ENCODE results near the gene SRRD. TPM values are rescaled to one million over a fixed set of nuclear protein-coding genes. Genes with fewer than 3 reads are reported as not detected.
"Not testable (repeated sequence)": the region's sequence is repeated elsewhere in the genome, so short reads cannot be mapped to it uniquely, and the experiment has no call there.

SRRD gene
- total and polyA plus RNA-seq, 2 experiments from 2014 or later = 20.2 to 25.7 TPM

- no peaks in the 10 kb centered on the region for H3K79me2 ChIP-seq (ENCODE audit: insufficient read depth)
- H3F3A ChIP-seq (ENCODE audit: insufficient read depth) = no peaks in the 10 kb centered on the region
- TF ChIP-seq EZH2 (IDR thresholded peaks at IDR 0.05; ENCODE audit: insufficient read depth, poor library complexity, severe bottlenecking) (no peak), EZH2phosphoT487 (IDR thresholded peaks at IDR 0.05; ENCODE audit: insufficient read depth, low read depth) (no peak)
- in situ Hi-C loops (cut with MboI) = no loop called here
- no peak overlapping the region for H3K27ac ChIP-seq
- no peak for DNase-seq
- H3K9me3 ChIP-seq (ENCODE audit: low read depth) = no peaks in the 10 kb centered on the region
- no peaks in the 10 kb centered on the region for H3K9me2 ChIP-seq (ENCODE audit: insufficient read depth)
- no peak overlapping the region for H3K9ac ChIP-seq
- H3K36me3 ChIP-seq (ENCODE audit: low read depth) = no peaks in the 10 kb centered on the region
- H3K27me3 ChIP-seq (replicated peaks; ENCODE audit: insufficient read depth) = no peaks in the 10 kb centered on the region
- no peak overlapping the region for H2AFZ ChIP-seq
- no peak overlapping the region for H3K4me3 ChIP-seq
- peaks cover 7% of the 10 kb centered on the region; the same call in 1 of the 2 replicates for H3K4me1 ChIP-seq (ENCODE audit: insufficient read depth)
- no peak overlapping the region for H3K4me2 ChIP-seq (ENCODE audit: unreplicated experiment)
- WGBS, 2 experiments (ENCODE audit: low coverage in 1 of 2, low lambda C conversion rate in 2 of 2, missing lambda C conversion rate in 2 of 2) = 83 to 86% methylated on average over 14 of the region's 14 CpGs
- no peaks in the 10 kb centered on the region for H4K20me1 ChIP-seq (ENCODE audit: insufficient read depth)
These were observed 45.8 kb upstream of the SRRD start for GRCh38 chr22:26437694-26438392.

- H3K9me3 ChIP-seq (ENCODE audit: low read depth); H3K9me2 ChIP-seq (ENCODE audit: insufficient read depth); H3K27ac ChIP-seq; H3K4me2 ChIP-seq (ENCODE audit: unreplicated experiment); H3K79me2 ChIP-seq (ENCODE audit: insufficient read depth); H3K9ac ChIP-seq; H3K27me3 ChIP-seq (replicated peaks; ENCODE audit: insufficient read depth); in situ Hi-C loops (cut with MboI); H3K4me1 ChIP-seq (ENCODE audit: insufficient read depth); H3K4me3 ChIP-seq; H4K20me1 ChIP-seq (ENCODE audit: insufficient read depth); H3K36me3 ChIP-seq (ENCODE audit: low read depth); H3F3A ChIP-seq (ENCODE audit: insufficient read depth); H2AFZ ChIP-seq: not testable (repeated sequence)
- DNase-seq = peak; percentile 14
- WGBS, 2 experiments (ENCODE audit: low coverage in 1 of 2, low lambda C conversion rate in 2 of 2, missing lambda C conversion rate in 2 of 2) = 7 to 25% methylated on average over 3 of the region's 3 CpGs
These were observed 44.9 kb upstream of the SRRD start for GRCh38 chr22:26438776-26439175.

- Histone ChIP-seq H3K9me2 (ENCODE audit: insufficient read depth) (no peaks in the 10 kb centered on the region), H3K4me1 (ENCODE audit: insufficient read depth) (peaks cover 7% of the 10 kb centered on the region; the same call in 1 of the 2 replicates), H3K79me2 (ENCODE audit: insufficient read depth) (no peaks in the 10 kb centered on the region), H3K27me3 (replicated peaks; ENCODE audit: insufficient read depth) (no peaks in the 10 kb centered on the region), H2AFZ (no peak overlapping the region), H3K27ac (no peak overlapping the region), H3K4me2 (ENCODE audit: unreplicated experiment) (no peak overlapping the region), H3K36me3 (ENCODE audit: low read depth) (no peaks in the 10 kb centered on the region), H3K4me3 (no peak overlapping the region), H3K9me3 (ENCODE audit: low read depth) (no peaks in the 10 kb centered on the region), H4K20me1 (ENCODE audit: insufficient read depth) (no peaks in the 10 kb centered on the region), H3F3A (ENCODE audit: insufficient read depth) (no peaks in the 10 kb centered on the region), H3K9ac (no peak overlapping the region)
- 58 to 74% methylated on average over 3 of the region's 3 CpGs for WGBS, 2 experiments (ENCODE audit: low coverage in 1 of 2, low lambda C conversion rate in 2 of 2, missing lambda C conversion rate in 2 of 2)
- in situ Hi-C loops (cut with MboI) = no loop called here
- TF ChIP-seq EZH2 (IDR thresholded peaks at IDR 0.05; ENCODE audit: insufficient read depth, poor library complexity, severe bottlenecking) (no peak), EZH2phosphoT487 (IDR thresholded peaks at IDR 0.05; ENCODE audit: insufficient read depth, low read depth) (no peak)
- DNase-seq = no peak
These were observed 44.1 kb upstream of the SRRD start for GRCh38 chr22:26439559-26439958.

- Histone ChIP-seq H3K27me3 (replicated peaks; ENCODE audit: insufficient read depth) (no peaks in the 10 kb centered on the region), H3K9ac (no peak overlapping the region), H2AFZ (no peak overlapping the region), H3K4me3 (no peak overlapping the region), H3F3A (ENCODE audit: insufficient read depth) (no peaks in the 10 kb centered on the region), H3K36me3 (ENCODE audit: low read depth) (no peaks in the 10 kb centered on the region), H3K4me1 (ENCODE audit: insufficient read depth) (peaks cover 7% of the 10 kb centered on the region; the same call in 1 of the 2 replicates), H3K79me2 (ENCODE audit: insufficient read depth) (no peaks in the 10 kb centered on the region), H4K20me1 (ENCODE audit: insufficient read depth) (no peaks in the 10 kb centered on the region), H3K9me3 (ENCODE audit: low read depth) (no peaks in the 10 kb centered on the region), H3K9me2 (ENCODE audit: insufficient read depth) (no peaks in the 10 kb centered on the region), H3K4me2 (ENCODE audit: unreplicated experiment) (no peak overlapping the region), H3K27ac (no peak overlapping the region)
- TF ChIP-seq EZH2phosphoT487 (IDR thresholded peaks at IDR 0.05; ENCODE audit: insufficient read depth, low read depth) (no peak), EZH2 (IDR thresholded peaks at IDR 0.05; ENCODE audit: insufficient read depth, poor library complexity, severe bottlenecking) (no peak)
- no peak for DNase-seq
- in situ Hi-C loops (cut with MboI) = no loop called here
- WGBS, 2 experiments (ENCODE audit: low coverage in 1 of 2, low lambda C conversion rate in 2 of 2, missing lambda C conversion rate in 2 of 2) = 95 to 98% methylated on average over 4 of the region's 4 CpGs
These were observed 41.5 kb upstream of the SRRD start for GRCh38 chr22:26442086-26442756.
